Epithelial cell of umbilical artery (primary cell): Measurements from ENCODE around the gene ZNF814. TPM values are rescaled to one million over a fixed set of nuclear protein-coding genes. Genes with fewer than 3 reads are reported as not detected.

Source experiments
- total RNA-seq: library from RNA; depleted of rRNA; stranded (reverse); fragments of >200 nt; gene quantifications from 2 replicates; pipeline ENCODE4 v1.2.3, GENCODE V29; 2014

Gene ZNF814
- 2.9 and 4.6 TPM in 2 replicates for total RNA-seq

GRCh38 chr19:57888560-57889231 is at the start of gene ZNF814:
TSS of gene ZNF814 (minus strand) at chr19:57889037. CDS start at chr19:57888802, 235 bp downstream.

GRCh38 chr19:57934820-57935665 is 46.2 kb upstream of the ZNF814 start, which contains the start of gene ZNF418:
TSS of gene ZNF418 (minus strand) at chr19:57935402. CDS start at chr19:57933822, 1,580 bp downstream.

GRCh38 chr19:57916168-57916995 is 27.5 kb upstream of the ZNF814 start, which contains the start of gene ZNF417:
TSS of gene ZNF417 (minus strand) at chr19:57916592. CDS start at chr19:57916411, 181 bp downstream.

GRCh38 chr19:57849666-57850473 is 39.0 kb downstream of the ZNF814 start, which contains the start of gene ZNF587:
TSS of gene ZNF587 (plus strand) at chr19:57849859. CDS start at chr19:57850039, 180 bp downstream.

GRCh38 chr19:57830071-57830602 is 58.7 kb downstream of the ZNF814 start, which contains the start of gene ZNF587B:
TSS of gene ZNF587B (plus strand) at chr19:57830299. CDS start at chr19:57830529, 230 bp downstream.

GRCh38 chr19:57814505-57815246 is 74.2 kb downstream of the ZNF814 start, which contains the start of gene ZNF552:
TSS of gene ZNF552 (minus strand) at chr19:57814913. CDS start at chr19:57814743, 170 bp downstream.

Other genes with a start within 250 kb of the ZNF814 start
- not detected in 2 replicates for gene ZSCAN4, start 220.1 kb downstream of the ZNF814 start, total RNA-seq
- 7.4 and 9.4 TPM in 2 replicates for gene ZNF551, start 207.1 kb downstream of the ZNF814 start, total RNA-seq
- 0.32 and 1.5 TPM in 2 replicates for gene ZNF154, start 179.8 kb downstream of the ZNF814 start, total RNA-seq
- 4.2 and 7.0 TPM in 2 replicates for gene ZNF671, start 161.4 kb downstream of the ZNF814 start, total RNA-seq
- gene ZNF776, start 142.2 kb downstream of the ZNF814 start, total RNA-seq, result 9.9 and 12.0 TPM in 2 replicates
- gene ZNF586, start 119.4 kb downstream of the ZNF814 start, total RNA-seq, result 11.4 and 22.9 TPM in 2 replicates
- 6.5 and 10.5 TPM in 2 replicates for gene ZNF552, start 74.1 kb downstream of the ZNF814 start, total RNA-seq
- 20.8 and 22.5 TPM in 2 replicates for gene ZNF587B, start 58.7 kb downstream of the ZNF814 start, total RNA-seq
- 29.6 and 31.8 TPM in 2 replicates for gene ZNF587, start 39.2 kb downstream of the ZNF814 start, total RNA-seq
- gene ZNF417, start 27.6 kb upstream of the ZNF814 start, total RNA-seq, result 10.7 and 17.8 TPM in 2 replicates
- 1.6 and 2.1 TPM in 2 replicates for gene ZNF418, start 46.4 kb upstream of the ZNF814 start, total RNA-seq
- 3.5 and 4.2 TPM in 2 replicates for gene ZNF256, start 58.7 kb upstream of the ZNF814 start, total RNA-seq
- gene C19orf18, start 85.5 kb upstream of the ZNF814 start, total RNA-seq, result not detected in 2 replicates
- gene ZNF606, start 113.8 kb upstream of the ZNF814 start, total RNA-seq, result 8.4 and 9.4 TPM in 2 replicates
- gene ZSCAN1, start 145.0 kb upstream of the ZNF814 start, total RNA-seq, result not detected in 2 replicates
- 0.30 and 0.32 TPM in 2 replicates for gene ZNF135, start 170.2 kb upstream of the ZNF814 start, total RNA-seq
- 11.7 TPM in 2 replicates for gene ZSCAN18, start 209.2 kb upstream of the ZNF814 start, total RNA-seq